Measurements from ENCODE around the gene MTOR.

GRCh38 chr1:11272832-11273594, 10.7 kb upstream of the MTOR start, which contains the start of gene UBIAD1:
- TF ChIP-seq CTCF (IDR thresholded peaks at IDR 0.05; ENCODE audit: extremely low read depth in 1 of 2, insufficient read depth in 1 of 2, low read depth in 1 of 2, low read length in 2 of 2) (no peak), POLR2A (IDR thresholded peaks at IDR 0.05; ENCODE audit: low read depth, low read length) (peak; percentile 80), JUN (IDR thresholded peaks at IDR 0.05; ENCODE audit: borderline replicate concordance, insufficient read depth, insufficient read length, low read depth) (no peak), EZH2 (IDR thresholded peaks at IDR 0.05; ENCODE audit: borderline replicate concordance, low read depth, low read length, severe bottlenecking) (no peak), MYC (IDR thresholded peaks at IDR 0.05; ENCODE audit: low read depth, low read length) (peak; percentile 53), POLR2AphosphoS5 (IDR thresholded peaks at IDR 0.05; ENCODE audit: insufficient read depth, low read depth, low read length) (peak; percentile 76)

All from endothelial cell of umbilical vein (primary cell).